ENCODE results near the gene CTNND2. TPM values are rescaled to one million over a fixed set of nuclear protein-coding genes. Genes with fewer than 3 reads are reported as not detected.

The CTNND2 gene
- total and polyA plus RNA-seq, 3 donors from 2014 or later, result 9.1 to 17.2 (median 11.3) TPM

DNA sequence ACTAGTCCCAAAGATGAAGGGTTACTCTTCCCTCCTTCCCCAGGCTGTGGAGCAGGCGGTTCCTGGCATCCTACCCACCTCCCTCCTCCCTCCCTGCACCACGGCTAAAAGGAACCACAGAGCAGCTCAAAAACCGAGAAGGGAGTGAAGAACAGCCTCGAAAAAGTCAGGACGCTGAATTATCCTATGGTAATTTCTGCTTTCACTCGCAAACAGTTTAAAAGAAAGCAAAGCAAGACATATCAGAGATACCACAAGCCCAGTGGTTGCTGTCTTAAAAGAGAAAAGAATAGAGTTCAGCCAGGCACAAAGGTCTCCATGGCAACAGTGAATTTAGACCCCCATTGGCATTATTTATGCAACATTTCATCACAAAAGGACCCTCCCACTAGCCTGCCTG is 315.4 kb downstream of the CTNND2 start:
- Histone ChIP-seq H3K4me3 (no peak overlapping the region), H3K27ac (no peak overlapping the region), H3K4me1 (no peaks in the 10 kb centered on the region), H3K36me3 (ENCODE audit: low read depth, missing control alignments) (no peaks in the 10 kb centered on the region), H3K9me3 (no peaks in the 10 kb centered on the region), H3K27me3 (no peaks in the 10 kb centered on the region)
- WGBS, 2 donors, result 24 to 34% methylated on average over 6 of the region's 6 CpGs
- intact Hi-C loops (cut with DNase I; ENCODE audit: low total_unique reads), result no loop called here
- no peak for DNase-seq
- TF ChIP-seq, protein P1, sequence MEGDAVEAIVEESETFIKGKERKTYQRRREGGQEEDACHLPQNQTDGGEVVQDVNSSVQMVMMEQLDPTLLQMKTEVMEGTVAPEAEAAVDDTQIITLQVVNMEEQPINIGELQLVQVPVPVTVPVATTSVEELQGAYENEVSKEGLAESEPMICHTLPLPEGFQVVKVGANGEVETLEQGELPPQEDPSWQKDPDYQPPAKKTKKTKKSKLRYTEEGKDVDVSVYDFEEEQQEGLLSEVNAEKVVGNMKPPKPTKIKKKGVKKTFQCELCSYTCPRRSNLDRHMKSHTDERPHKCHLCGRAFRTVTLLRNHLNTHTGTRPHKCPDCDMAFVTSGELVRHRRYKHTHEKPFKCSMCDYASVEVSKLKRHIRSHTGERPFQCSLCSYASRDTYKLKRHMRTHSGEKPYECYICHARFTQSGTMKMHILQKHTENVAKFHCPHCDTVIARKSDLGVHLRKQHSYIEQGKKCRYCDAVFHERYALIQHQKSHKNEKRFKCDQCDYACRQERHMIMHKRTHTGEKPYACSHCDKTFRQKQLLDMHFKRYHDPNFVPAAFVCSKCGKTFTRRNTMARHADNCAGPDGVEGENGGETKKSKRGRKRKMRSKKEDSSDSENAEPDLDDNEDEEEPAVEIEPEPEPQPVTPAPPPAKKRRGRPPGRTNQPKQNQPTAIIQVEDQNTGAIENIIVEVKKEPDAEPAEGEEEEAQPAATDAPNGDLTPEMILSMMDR (IDR thresholded peaks at IDR 0.05), result no peak
- TF ChIP-seq POLR2A (IDR thresholded peaks at IDR 0.05), result no peak

DNA sequence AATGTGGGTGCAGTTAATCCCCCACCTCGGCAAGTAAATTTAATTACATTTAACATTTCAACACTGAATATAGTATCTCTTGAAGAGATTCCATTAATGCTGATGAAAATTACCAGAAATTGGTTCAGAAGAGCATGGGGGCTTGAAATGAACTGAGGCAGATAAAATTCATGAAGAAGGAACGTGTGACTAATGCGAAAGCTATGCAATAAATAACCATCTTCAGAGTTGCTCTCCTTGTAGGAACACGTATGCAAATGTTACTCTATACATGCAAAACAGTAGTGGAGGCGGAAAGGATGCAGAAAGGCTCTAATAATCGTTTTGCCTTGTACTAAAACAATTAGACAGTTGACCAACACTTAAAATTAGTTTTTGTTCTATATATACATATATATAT is 320.2 kb downstream of the CTNND2 start:
- intact Hi-C loops (cut with DNase I; ENCODE audit: low total_unique reads), result no loop called here
- H3K4me1 ChIP-seq, result no peaks in the 10 kb centered on the region
- no peak overlapping the region for H3K4me3 ChIP-seq
- WGBS, 2 donors, result 63 to 81% methylated on average over 6 of the region's 6 CpGs
- TF ChIP-seq, protein P1 (IDR thresholded peaks at IDR 0.05), result no peak
- TF ChIP-seq POLR2A (IDR thresholded peaks at IDR 0.05), result no peak
- no peaks in the 10 kb centered on the region for H3K27me3 ChIP-seq
- no peak for DNase-seq
- no peak overlapping the region for H3K27ac ChIP-seq
- no peaks in the 10 kb centered on the region for H3K36me3 ChIP-seq (ENCODE audit: low read depth, missing control alignments)
- H3K9me3 ChIP-seq, result no peaks in the 10 kb centered on the region

DNA sequence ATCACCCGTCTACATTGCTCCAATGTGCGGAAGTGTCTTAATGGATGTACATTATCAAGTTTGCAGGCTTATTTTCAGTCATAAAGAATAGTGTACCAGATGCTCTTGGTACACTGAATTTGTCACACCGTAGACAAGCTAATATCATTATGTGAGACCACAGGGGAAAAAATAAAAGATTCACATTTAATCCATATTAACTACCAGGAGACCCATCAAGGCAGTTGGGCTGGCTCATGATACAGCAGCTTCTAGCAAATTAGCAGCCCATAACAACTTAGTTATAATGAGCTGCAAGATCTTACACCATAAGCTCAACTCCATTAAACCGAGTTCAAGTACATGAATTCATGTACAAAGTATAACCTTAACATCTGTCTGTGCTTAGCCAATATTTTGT is 324.9 kb downstream of the CTNND2 start:
- no peak for DNase-seq
- 94 to 95% methylated on average over 4 of the region's 4 CpGs for WGBS, 2 donors
- Histone ChIP-seq H3K9me3 (no peaks in the 10 kb centered on the region), H3K4me1 (no peaks in the 10 kb centered on the region), H3K27me3 (no peaks in the 10 kb centered on the region), H3K27ac (no peak overlapping the region), H3K36me3 (ENCODE audit: low read depth, missing control alignments) (no peaks in the 10 kb centered on the region), H3K4me3 (no peak overlapping the region)
- TF ChIP-seq, protein P1 (IDR thresholded peaks at IDR 0.05), result no peak
- intact Hi-C loops (cut with DNase I; ENCODE audit: low total_unique reads), result no loop called here

DNA sequence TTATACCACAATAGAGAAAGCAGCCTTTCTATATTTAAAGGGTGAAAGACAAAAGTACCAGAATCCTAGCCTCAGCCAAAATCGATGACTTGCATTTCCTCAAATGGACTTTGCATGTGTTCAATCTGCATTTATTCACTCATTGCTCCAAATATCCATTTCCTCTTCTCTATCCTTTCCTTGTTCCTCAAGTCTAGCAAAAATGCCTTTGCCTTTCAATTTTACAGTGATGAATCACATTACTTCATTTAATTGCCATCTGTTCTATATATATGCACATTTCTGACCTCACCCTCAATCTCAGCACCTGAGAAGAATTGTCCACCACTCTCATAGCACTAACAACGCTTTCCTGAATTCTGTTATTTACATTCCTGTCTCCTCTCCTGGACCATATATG is 329.5 kb downstream of the CTNND2 start:
- no peak for DNase-seq
- Histone ChIP-seq H3K27ac (no peak overlapping the region), H3K4me1 (no peaks in the 10 kb centered on the region), H3K27me3 (no peaks in the 10 kb centered on the region), H3K9me3 (no peaks in the 10 kb centered on the region), H3K4me3 (no peak overlapping the region), H3K36me3 (ENCODE audit: low read depth, missing control alignments) (no peaks in the 10 kb centered on the region)
- TF ChIP-seq POLR2A (IDR thresholded peaks at IDR 0.05), result no peak
- TF ChIP-seq, protein P1 (IDR thresholded peaks at IDR 0.05), result no peak
- 76 to 90% methylated on average over 2 of the region's 2 CpGs for WGBS, 2 donors
- intact Hi-C loops (cut with DNase I; ENCODE audit: low total_unique reads), result no loop called here

DNA sequence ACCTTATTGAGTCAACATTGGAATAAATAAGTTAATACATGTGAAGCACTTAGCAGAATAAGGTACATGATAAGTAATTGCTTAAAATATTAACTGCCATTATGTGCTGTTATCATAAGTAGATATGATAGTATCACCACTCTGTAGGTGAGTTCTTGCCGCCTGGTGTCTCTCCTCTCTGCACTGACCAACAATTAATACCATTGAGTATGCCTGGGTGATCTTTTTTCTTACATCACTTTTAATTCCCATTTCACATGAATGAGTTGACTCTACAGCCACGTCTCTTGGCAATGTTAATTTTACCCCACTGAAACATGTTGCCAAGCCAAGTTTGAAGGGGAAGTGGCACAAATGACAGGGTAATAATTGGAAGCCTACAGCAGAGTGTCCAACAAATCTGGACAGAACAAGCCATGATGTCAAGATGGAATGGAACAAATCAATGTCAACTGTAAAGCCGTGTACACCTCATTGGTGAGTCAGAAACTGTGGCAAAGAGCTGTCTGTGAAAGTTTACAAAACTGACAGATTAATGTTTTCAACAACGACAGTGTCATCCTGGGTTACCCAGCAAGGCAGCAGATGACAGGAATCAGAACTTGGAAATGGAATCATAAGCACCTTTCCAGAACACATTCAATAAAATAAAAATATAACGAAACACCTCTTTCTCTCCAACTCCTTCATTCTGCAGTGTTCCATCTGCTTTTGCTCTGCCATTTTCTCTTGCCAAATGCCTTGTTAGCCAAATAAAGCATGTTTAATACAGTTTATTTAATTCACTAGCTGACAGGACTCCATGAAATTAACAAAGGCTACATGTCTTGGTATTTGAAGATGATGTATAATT is 330.9 kb downstream of the CTNND2 start:
- H3K36me3 ChIP-seq (ENCODE audit: low read depth, missing control alignments), result no peaks in the 10 kb centered on the region
- 82 to 89% methylated on average over 5 of the region's 5 CpGs for WGBS, 2 donors
- H3K4me3 ChIP-seq, result no peak overlapping the region
- DNase-seq, result no peak
- no peaks in the 10 kb centered on the region for H3K9me3 ChIP-seq
- H3K27me3 ChIP-seq, result no peaks in the 10 kb centered on the region
- no peak overlapping the region for H3K27ac ChIP-seq
- intact Hi-C loops (cut with DNase I; ENCODE audit: low total_unique reads), result no loop called here
- H3K4me1 ChIP-seq, result no peaks in the 10 kb centered on the region
- no peak for TF ChIP-seq POLR2A (IDR thresholded peaks at IDR 0.05)
- TF ChIP-seq, protein P1 (IDR thresholded peaks at IDR 0.05), result no peak
